WTC11 (cell line): ENCODE measurements around the gene ZNF160. TPM values are rescaled to one million over a fixed set of nuclear protein-coding genes. Genes with fewer than 3 reads are reported as not detected.

Experiments used
- ATAC-seq: fragments of 200-7000 bp; cut with Tn5 transposase; 2 replicates; pipeline ENCODE4 v1.10.0; 2021; ENCODE audit warnings: mild to moderate bottlenecking, moderate library complexity
- CTCF ChIA-PET: fragments of 300-600 bp; sonication (Branson Sonifier 250); formaldehyde crosslinking; loops from one replicate; lab custom pipeline; 2021; ENCODE audit warnings: antibody characterized with exemption; lab: Charles Lee
- POLR2A ChIA-PET: fragments of 350-600 bp; sonication (Branson Sonifier 250); formaldehyde crosslinking; loops from one replicate; lab custom pipeline; 2021; ENCODE audit warnings: antibody characterized with exemption; lab: Charles Lee
- DNase-seq: peaks from one replicate; pipeline ENCODE4 v3.0.0; 2021; ENCODE audit warnings: low spot score
- H3K27ac Mint-ChIP-seq: 2 replicates; pipeline ENCODE4 v1.8.0; 2021; ENCODE audit warnings: mixed read lengths
- H3K27me3 Mint-ChIP-seq: 2 replicates; pipeline ENCODE4 v1.8.0; 2021; ENCODE audit warnings: low read depth, mild to moderate bottlenecking, moderate library complexity, mixed read lengths
- H3K36me3 Mint-ChIP-seq: 2 replicates; pipeline ENCODE4 v1.8.0; 2021; ENCODE audit warnings: mixed read lengths
- H3K4me1 Mint-ChIP-seq: 2 replicates; pipeline ENCODE4 v1.8.0; 2022; ENCODE audit warnings: mixed read lengths
- H3K4me3 Mint-ChIP-seq: 2 replicates; pipeline ENCODE4 v1.8.0; 2021; ENCODE audit warnings: mild to moderate bottlenecking, moderate library complexity, mixed read lengths
- H3K9me3 Mint-ChIP-seq: 2 replicates; pipeline ENCODE4 v1.8.0; 2021; ENCODE audit warnings: mixed read lengths
- CREB1 ChIP-seq: sonication (generic); formaldehyde crosslinking; IDR thresholded peaks from 2 replicates; pipeline ENCODE4 v1.8.0; 2023; ENCODE audit warnings: mild to moderate bottlenecking, missing genetic modification reagents
- GABPB1 ChIP-seq: sonication (generic); formaldehyde crosslinking; IDR thresholded peaks from 2 replicates; pipeline ENCODE4 v1.8.1; 2023; ENCODE audit warnings: mild to moderate bottlenecking, missing genetic modification reagents
- GTF2I ChIP-seq: fragments of 250-450 bp; sonication (Bioruptor Pico); conservative IDR thresholded peaks from 2 replicates; pipeline ENCODE4 v1.4.0; 2021; ENCODE audit warnings: mild to moderate bottlenecking
- NFATC4 ChIP-seq: fragments of 250-450 bp; sonication (Bioruptor Pico); IDR thresholded peaks from 2 replicates; pipeline ENCODE4 v1.9.0; 2021; ENCODE audit warnings: mild to moderate bottlenecking
- SMAD4 ChIP-seq: sonication (generic); formaldehyde crosslinking; IDR thresholded peaks from 2 replicates; pipeline ENCODE4 v1.8.0; 2022; ENCODE audit warnings: mild to moderate bottlenecking, missing genetic modification reagents
- SP1 ChIP-seq: sonication (generic); formaldehyde crosslinking; conservative IDR thresholded peaks from 2 replicates; pipeline ENCODE4 v1.8.1; 2022; ENCODE audit warnings: missing genetic modification reagents
- ZBTB21 ChIP-seq: sonication (generic); formaldehyde crosslinking; IDR thresholded peaks from 2 replicates; pipeline ENCODE4 v1.8.1; 2023; ENCODE audit warnings: mild to moderate bottlenecking, missing genetic modification reagents, borderline replicate concordance
- ZNF121 ChIP-seq: sonication (generic); formaldehyde crosslinking; IDR thresholded peaks from 2 replicates; pipeline ENCODE4 v1.8.0; 2023; ENCODE audit warnings: missing genetic modification reagents
- ZNF138 ChIP-seq: sonication (generic); formaldehyde crosslinking; conservative IDR thresholded peaks from 2 replicates; pipeline ENCODE4 v1.8.1; 2022; ENCODE audit warnings: mild to moderate bottlenecking, moderate library complexity, missing genetic modification reagents
- total RNA-seq: library from RNA; stranded (reverse); gene quantifications from 3 replicates; pipeline ENCODE4 v1.2.3, GENCODE V29; 2021
- TF ChIP-seq, protein P1 (sequence below): sonication (generic); formaldehyde crosslinking; IDR thresholded peaks from 2 replicates; pipeline ENCODE4 v1.8.1; 2023; ENCODE audit warnings: mild to moderate bottlenecking, missing genetic modification reagents, moderate library complexity
- TF ChIP-seq, protein P2 (sequence below): sonication (generic); formaldehyde crosslinking; IDR thresholded peaks from 2 replicates; pipeline ENCODE4 v1.8.1; 2022; ENCODE audit warnings: low read depth, missing genetic modification reagents, borderline replicate concordance
- TF ChIP-seq, protein P3 (sequence below): sonication (generic); formaldehyde crosslinking; IDR thresholded peaks from 2 replicates; pipeline ENCODE4 v1.8.1; 2023; ENCODE audit warnings: mild to moderate bottlenecking, moderate library complexity, missing genetic modification reagents
- TF ChIP-seq, protein P4 (sequence below): fragments of 250-450 bp; sonication (Bioruptor Pico); IDR thresholded peaks from 2 replicates; pipeline ENCODE4 v1.9.0; 2021; ENCODE audit warnings: mild to moderate bottlenecking, borderline replicate concordance
- TF ChIP-seq, protein P5 (sequence below): sonication (generic); formaldehyde crosslinking; conservative IDR thresholded peaks from 2 replicates; pipeline ENCODE4 v1.8.1; 2022; ENCODE audit warnings: mild to moderate bottlenecking, missing genetic modification reagents
- TF ChIP-seq, protein P6 (sequence below): fragments of 250-450 bp; sonication (Bioruptor Pico); conservative IDR thresholded peaks from 2 replicates; pipeline ENCODE4 v1.9.0; 2021; ENCODE audit warnings: mild to moderate bottlenecking
- TF ChIP-seq, protein P7 (sequence below): sonication (generic); formaldehyde crosslinking; IDR thresholded peaks from 2 replicates; pipeline ENCODE4 v1.8.0; 2022; ENCODE audit warnings: mild to moderate bottlenecking, missing genetic modification reagents

The ZNF160 gene
- total RNA-seq, 1 experiment from 2014 or later: 54.5 TPM

DNA sequence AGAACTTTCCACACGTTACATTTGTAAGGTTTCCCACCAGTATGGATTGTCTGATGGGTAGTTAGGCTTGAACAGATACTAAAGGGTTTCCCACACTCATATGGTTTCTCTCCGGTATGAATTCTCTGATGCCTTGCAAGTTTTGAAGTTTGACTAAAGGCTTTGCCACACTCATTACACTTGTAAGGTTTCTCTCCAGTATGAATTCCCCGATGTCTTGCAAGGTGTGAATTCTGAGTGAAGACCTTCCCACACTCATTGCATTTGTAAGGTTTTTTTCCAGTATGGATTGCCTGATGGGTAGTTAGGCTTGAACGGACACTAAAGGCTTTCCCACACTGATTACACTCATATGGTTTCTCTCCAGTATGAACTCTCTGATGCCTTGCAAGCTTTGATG, 37.1 kb upstream of the ZNF160 start:
- Mint-ChIP-seq H3K36me3 (peaks cover 73% of the 10 kb centered on the region), H3K4me3 (no peak overlapping the region)

DNA sequence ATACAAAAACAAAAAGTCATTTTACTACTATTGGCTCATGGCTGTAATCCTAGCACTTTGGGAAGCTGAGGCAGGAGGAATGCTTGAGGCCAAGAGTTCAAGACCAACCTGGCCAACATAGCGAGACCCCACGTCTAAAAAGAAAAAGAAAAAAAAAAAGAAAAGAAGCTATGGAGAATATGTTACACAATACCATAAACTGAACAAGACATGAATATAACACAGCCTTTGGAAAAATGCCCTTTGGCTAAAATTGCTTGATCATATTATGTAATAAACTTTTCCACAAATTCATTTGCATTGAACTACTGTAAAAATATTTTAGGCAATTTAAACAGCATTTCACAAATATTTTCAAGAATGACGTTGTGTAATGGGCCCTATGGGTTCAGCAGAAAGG, 33.2 kb upstream of the ZNF160 start:
- ChIA-PET POLR2A (no interaction called here), CTCF (no interaction called here)
- TF ChIP-seq CREB1: no peak
- TF ChIP-seq, protein P1, sequence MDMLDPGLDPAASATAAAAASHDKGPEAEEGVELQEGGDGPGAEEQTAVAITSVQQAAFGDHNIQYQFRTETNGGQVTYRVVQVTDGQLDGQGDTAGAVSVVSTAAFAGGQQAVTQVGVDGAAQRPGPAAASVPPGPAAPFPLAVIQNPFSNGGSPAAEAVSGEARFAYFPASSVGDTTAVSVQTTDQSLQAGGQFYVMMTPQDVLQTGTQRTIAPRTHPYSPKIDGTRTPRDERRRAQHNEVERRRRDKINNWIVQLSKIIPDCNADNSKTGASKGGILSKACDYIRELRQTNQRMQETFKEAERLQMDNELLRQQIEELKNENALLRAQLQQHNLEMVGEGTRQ (CRISPR knock-in tag): no peak
- TF ChIP-seq, protein P2, sequence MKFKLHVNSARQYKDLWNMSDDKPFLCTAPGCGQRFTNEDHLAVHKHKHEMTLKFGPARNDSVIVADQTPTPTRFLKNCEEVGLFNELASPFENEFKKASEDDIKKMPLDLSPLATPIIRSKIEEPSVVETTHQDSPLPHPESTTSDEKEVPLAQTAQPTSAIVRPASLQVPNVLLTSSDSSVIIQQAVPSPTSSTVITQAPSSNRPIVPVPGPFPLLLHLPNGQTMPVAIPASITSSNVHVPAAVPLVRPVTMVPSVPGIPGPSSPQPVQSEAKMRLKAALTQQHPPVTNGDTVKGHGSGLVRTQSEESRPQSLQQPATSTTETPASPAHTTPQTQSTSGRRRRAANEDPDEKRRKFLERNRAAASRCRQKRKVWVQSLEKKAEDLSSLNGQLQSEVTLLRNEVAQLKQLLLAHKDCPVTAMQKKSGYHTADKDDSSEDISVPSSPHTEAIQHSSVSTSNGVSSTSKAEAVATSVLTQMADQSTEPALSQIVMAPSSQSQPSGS: no peak
- TF ChIP-seq ZNF138 (CRISPR knock-in tag): no peak
- no peak for TF ChIP-seq GTF2I (CRISPR knock-in tag)
- peaks cover 37% of the 10 kb centered on the region for H3K36me3 Mint-ChIP-seq
- H3K9me3 Mint-ChIP-seq: peaks cover 40% of the 10 kb centered on the region
- H3K27ac Mint-ChIP-seq: no peak overlapping the region
- ATAC-seq: no peak
- no peak for DNase-seq
- peaks cover 21% of the 10 kb centered on the region for H3K27me3 Mint-ChIP-seq
- peaks cover 14% of the 10 kb centered on the region for H3K4me1 Mint-ChIP-seq
- H3K4me3 Mint-ChIP-seq: no peak overlapping the region

More for the DNA sequence above, 37.1 kb upstream of the ZNF160 start:
- ATAC-seq (no peak), DNase-seq (no peak)
- CTCF ChIA-PET: no interaction called here
- Mint-ChIP-seq H3K27ac (no peak overlapping the region), H3K27me3 (peaks cover 24% of the 10 kb centered on the region), H3K9me3 (peaks cover 70% of the 10 kb centered on the region), H3K4me1 (no peaks in the 10 kb centered on the region)
- no peak for TF ChIP-seq NFATC4 (CRISPR knock-in tag)
- TF ChIP-seq GABPB1: no peak
- TF ChIP-seq, protein P3, sequence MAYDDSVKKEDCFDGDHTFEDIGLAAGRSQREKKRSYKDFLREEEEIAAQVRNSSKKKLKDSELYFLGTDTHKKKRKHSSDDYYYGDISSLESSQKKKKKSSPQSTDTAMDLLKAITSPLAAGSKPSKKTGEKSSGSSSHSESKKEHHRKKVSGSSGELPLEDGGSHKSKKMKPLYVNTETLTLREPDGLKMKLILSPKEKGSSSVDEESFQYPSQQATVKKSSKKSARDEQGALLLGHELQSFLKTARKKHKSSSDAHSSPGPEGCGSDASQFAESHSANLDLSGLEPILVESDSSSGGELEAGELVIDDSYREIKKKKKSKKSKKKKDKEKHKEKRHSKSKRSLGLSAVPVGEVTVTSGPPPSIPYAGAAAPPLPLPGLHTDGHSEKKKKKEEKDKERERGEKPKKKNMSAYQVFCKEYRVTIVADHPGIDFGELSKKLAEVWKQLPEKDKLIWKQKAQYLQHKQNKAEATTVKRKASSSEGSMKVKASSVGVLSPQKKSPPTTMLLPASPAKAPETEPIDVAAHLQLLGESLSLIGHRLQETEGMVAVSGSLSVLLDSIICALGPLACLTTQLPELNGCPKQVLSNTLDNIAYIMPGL (CRISPR knock-in tag): no peak
- TF ChIP-seq, protein P4, sequence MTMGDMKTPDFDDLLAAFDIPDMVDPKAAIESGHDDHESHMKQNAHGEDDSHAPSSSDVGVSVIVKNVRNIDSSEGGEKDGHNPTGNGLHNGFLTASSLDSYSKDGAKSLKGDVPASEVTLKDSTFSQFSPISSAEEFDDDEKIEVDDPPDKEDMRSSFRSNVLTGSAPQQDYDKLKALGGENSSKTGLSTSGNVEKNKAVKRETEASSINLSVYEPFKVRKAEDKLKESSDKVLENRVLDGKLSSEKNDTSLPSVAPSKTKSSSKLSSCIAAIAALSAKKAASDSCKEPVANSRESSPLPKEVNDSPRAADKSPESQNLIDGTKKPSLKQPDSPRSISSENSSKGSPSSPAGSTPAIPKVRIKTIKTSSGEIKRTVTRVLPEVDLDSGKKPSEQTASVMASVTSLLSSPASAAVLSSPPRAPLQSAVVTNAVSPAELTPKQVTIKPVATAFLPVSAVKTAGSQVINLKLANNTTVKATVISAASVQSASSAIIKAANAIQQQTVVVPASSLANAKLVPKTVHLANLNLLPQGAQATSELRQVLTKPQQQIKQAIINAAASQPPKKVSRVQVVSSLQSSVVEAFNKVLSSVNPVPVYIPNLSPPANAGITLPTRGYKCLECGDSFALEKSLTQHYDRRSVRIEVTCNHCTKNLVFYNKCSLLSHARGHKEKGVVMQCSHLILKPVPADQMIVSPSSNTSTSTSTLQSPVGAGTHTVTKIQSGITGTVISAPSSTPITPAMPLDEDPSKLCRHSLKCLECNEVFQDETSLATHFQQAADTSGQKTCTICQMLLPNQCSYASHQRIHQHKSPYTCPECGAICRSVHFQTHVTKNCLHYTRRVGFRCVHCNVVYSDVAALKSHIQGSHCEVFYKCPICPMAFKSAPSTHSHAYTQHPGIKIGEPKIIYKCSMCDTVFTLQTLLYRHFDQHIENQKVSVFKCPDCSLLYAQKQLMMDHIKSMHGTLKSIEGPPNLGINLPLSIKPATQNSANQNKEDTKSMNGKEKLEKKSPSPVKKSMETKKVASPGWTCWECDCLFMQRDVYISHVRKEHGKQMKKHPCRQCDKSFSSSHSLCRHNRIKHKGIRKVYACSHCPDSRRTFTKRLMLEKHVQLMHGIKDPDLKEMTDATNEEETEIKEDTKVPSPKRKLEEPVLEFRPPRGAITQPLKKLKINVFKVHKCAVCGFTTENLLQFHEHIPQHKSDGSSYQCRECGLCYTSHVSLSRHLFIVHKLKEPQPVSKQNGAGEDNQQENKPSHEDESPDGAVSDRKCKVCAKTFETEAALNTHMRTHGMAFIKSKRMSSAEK (CRISPR knock-in tag): no peak
- TF ChIP-seq, protein P5, sequence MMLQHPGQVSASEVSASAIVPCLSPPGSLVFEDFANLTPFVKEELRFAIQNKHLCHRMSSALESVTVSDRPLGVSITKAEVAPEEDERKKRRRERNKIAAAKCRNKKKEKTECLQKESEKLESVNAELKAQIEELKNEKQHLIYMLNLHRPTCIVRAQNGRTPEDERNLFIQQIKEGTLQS (CRISPR knock-in tag): no peak
- POLR2A ChIA-PET: no interaction called here

DNA sequence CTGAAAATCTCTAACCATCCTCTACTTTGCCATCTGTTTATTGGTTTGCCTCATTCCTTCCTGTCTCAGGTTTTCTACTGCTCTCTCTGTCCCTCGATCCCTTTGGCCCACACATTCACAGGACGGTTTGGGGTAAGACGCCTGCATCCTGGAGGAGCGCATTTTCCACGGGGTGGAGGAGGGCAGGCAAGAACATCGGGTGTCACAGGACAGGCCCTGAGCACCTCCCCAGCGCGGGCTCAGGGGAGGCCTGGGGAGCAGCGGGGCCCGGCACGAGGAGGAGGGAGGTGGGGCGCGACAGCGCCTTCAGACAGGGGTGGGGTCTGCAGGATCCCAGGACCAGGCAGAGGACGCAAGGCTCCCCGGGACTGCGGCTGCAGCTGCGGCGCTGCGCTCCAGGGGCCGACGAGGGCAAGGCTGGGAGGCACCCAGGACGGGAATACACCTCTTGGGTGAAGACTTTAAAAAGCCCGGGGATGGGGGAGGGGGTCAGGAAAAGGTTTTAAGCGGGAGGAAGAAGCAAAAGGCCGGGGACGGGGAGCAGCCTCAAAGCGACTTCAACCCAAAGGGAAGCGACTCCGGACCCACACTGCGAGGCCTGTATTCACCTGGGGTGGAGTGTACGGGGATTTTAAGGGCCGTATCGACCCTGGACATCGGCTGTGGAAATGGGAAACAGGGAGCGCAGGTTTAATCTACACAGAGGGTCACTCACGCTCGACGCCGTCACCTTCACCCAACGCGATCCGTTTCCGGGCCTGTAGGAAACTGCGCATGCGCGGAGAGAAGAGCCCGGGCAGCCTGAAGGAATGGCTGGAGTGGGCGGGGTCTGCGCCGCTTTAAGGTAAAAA, 29.1 kb upstream of the ZNF160 start, which contains the start of gene ZNF415:
ZNF415 (minus strand) TSS at position 770 of the 851 bp plus-strand sequence. CDS start 10,234 bp downstream, outside the sequence.
- DNase-seq (peak; percentile 91), ATAC-seq (peak; percentile 83)
- Mint-ChIP-seq H3K4me3 (peak within 1 kb of the TSS; percentile 74), H3K27ac (no peak within 1 kb of the TSS), H3K36me3 (peaks cover 3% of the 10 kb centered on the region), H3K9me3 (peaks cover 4% of the 10 kb centered on the region), H3K27me3 (peaks cover 11% of the 10 kb centered on the region), H3K4me1 (peaks cover 26% of the 10 kb centered on the region)
- POLR2A ChIA-PET: no interaction called here
- CTCF ChIA-PET: interaction anchor here (0.7 kb wide), 1 partner anchor 660 kb away, joined by 3 read pairs; no protein-coding TSS in a partner anchor
- TF ChIP-seq, protein P6, sequence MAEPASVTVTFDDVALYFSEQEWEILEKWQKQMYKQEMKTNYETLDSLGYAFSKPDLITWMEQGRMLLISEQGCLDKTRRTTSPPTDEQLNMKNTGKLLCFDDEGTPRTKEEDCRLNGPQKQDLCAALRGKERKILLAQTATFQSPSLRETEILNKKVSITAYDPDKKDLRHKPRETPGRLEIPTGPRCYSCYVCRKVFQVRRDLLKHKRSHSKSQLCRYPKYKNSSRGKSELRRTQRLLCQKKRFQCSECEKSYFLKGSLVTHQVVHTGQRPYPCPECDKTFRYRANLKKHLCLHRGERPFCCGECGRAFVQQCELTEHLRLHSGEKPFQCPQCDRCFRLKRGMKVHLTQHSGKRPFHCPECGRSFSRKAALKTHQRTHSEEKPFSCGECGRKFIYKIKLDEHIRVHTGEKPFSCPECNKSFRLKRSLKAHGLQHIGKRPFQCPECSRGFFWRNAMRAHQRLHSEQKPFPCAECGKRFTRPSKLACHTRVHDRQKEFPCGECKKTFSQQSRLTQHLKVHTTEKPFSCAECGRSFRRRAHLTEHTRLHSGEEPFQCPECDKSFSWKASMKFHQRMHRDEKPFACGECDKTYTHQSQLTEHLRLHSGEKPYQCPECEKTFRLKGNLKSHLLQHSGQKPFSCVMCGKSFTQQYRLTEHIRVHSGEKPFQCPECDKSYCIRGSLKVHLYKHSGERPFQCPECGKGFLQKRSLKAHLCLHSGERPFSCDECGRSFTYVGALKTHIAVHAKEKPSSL (CRISPR knock-in tag): no peak
- TF ChIP-seq ZNF121 (CRISPR knock-in tag) (no peak), SP1 (peak; percentile 56), GABPB1 (no peak), ZBTB21 (CRISPR knock-in tag) (no peak), SMAD4 (CRISPR knock-in tag) (peak; percentile 48; the same call in 1 of the 2 replicates)
- TF ChIP-seq, protein P1 (CRISPR knock-in tag): no peak
- TF ChIP-seq, protein P7, sequence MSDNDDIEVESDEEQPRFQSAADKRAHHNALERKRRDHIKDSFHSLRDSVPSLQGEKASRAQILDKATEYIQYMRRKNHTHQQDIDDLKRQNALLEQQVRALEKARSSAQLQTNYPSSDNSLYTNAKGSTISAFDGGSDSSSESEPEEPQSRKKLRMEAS (CRISPR knock-in tag): peak; percentile 78
